22Rv1 (cell line): ENCODE measurements around the gene NRIP1.

ENCODE experiments used
- H3K27ac ChIP-seq: fragments of 450-650 bp; 2 replicates; pipeline ENCODE4 v1.5.1; 2017
- CTCF ChIP-seq: fragments of 450-650 bp; IDR thresholded peaks from 2 replicates; pipeline ENCODE4 v1.5.1; 2017; ENCODE audit warnings: mild to moderate bottlenecking
- ZFX ChIP-seq: fragments of 450-650 bp; IDR thresholded peaks from 2 replicates; pipeline ENCODE4 v1.6.1; 2017; ENCODE audit warnings: antibody characterized with exemption, borderline replicate concordance

NRIP1 gene

GRCh38 chr21:14987370-14988170 is 77.2 kb downstream of the NRIP1 start:
- H3K27ac ChIP-seq: no peak overlapping the region
- TF ChIP-seq CTCF: no peak
- TF ChIP-seq ZFX: no peak

- no peak overlapping the region for H3K27ac ChIP-seq
- no peak for TF ChIP-seq CTCF
- no peak for TF ChIP-seq ZFX
Observed at GRCh38 chr21:14985306-14985705, 79.5 kb downstream of the NRIP1 start.

GRCh38 chr21:14982336-14982735 is 82.5 kb downstream of the NRIP1 start:
- TF ChIP-seq CTCF (no peak), ZFX (no peak)

GRCh38 chr21:14981246-14981645 is 83.6 kb downstream of the NRIP1 start:
- no peak overlapping the region for H3K27ac ChIP-seq
- TF ChIP-seq CTCF (no peak), ZFX (no peak)

More at GRCh38 chr21:14982336-14982735, 82.5 kb downstream of the NRIP1 start:
- no peak overlapping the region for H3K27ac ChIP-seq

- no peak overlapping the region for H3K27ac ChIP-seq
- TF ChIP-seq ZFX (no peak), CTCF (no peak)
Observed at GRCh38 chr21:14979264-14979663, 85.5 kb downstream of the NRIP1 start.

GRCh38 chr21:14977814-14978213 is 87.0 kb downstream of the NRIP1 start:
- H3K27ac ChIP-seq: no peak overlapping the region
- no peak for TF ChIP-seq CTCF
- no peak for TF ChIP-seq ZFX

- H3K27ac ChIP-seq: no peak overlapping the region
- TF ChIP-seq ZFX (no peak), CTCF (no peak)
Observed at GRCh38 chr21:14975136-14975919, 89.5 kb downstream of the NRIP1 start.
